ENCODE results near the gene RBMS1. TPM values are rescaled to one million over a fixed set of nuclear protein-coding genes. Genes with fewer than 3 reads are reported as not detected.

RBMS1 gene
- polyA plus RNA-seq, 1 experiment = 107 TPM

- ChIA-PET CTCF (interaction anchor here (0.9 to 1.5 kb wide), 2 partner anchors 426 to 435 kb away, joined by 3 to 4 read pairs; no protein-coding TSS in a partner anchor), POLR2A (no interaction called here)
- H3K9me3 ChIP-seq (ENCODE audit: control insufficient read depth, insufficient read depth, low read length) = no peaks in the 10 kb centered on the region
- H3K27me3 ChIP-seq (ENCODE audit: control insufficient read depth, insufficient read depth, low read length) = no peaks in the 10 kb centered on the region
- H3K27ac ChIP-seq (ENCODE audit: low read depth, low read length) = no peak overlapping the region
- DNase-seq (ENCODE audit: low read depth, low spot score) = no peak
- TF ChIP-seq CTCF (IDR thresholded peaks at IDR 0.05; ENCODE audit: low read depth, low read length) = no peak
- H3K4me3 ChIP-seq (ENCODE audit: low read depth, low read length) = no peak overlapping the region
These were observed 41.4 kb upstream of the RBMS1 start for GRCh38 chr2:160534996-160535395.

- ChIA-PET POLR2A (no interaction called here), CTCF (interaction anchor here (0.9 to 1.5 kb wide), 4 partner anchors 11 to 529 kb away, joined by 3 to 5 read pairs (median 4); no protein-coding TSS in a partner anchor)
- DNase-seq (ENCODE audit: low read depth, low spot score) = no peak
- no peaks in the 10 kb centered on the region for H3K27me3 ChIP-seq (ENCODE audit: control insufficient read depth, insufficient read depth, low read length)
- H3K4me3 ChIP-seq (ENCODE audit: low read depth, low read length) = no peak overlapping the region
- no peaks in the 10 kb centered on the region for H3K9me3 ChIP-seq (ENCODE audit: control insufficient read depth, insufficient read depth, low read length)
- TF ChIP-seq CTCF (IDR thresholded peaks at IDR 0.05; ENCODE audit: low read depth, low read length) = no peak
- H3K27ac ChIP-seq (ENCODE audit: low read depth, low read length) = no peak overlapping the region
These were observed 40.6 kb upstream of the RBMS1 start for GRCh38 chr2:160534249-160534648.

- Histone ChIP-seq H3K9me3 (ENCODE audit: control insufficient read depth, insufficient read depth, low read length) (no peaks in the 10 kb centered on the region), H3K4me3 (ENCODE audit: low read depth, low read length) (no peak overlapping the region), H3K27ac (ENCODE audit: low read depth, low read length) (no peak overlapping the region), H3K27me3 (ENCODE audit: control insufficient read depth, insufficient read depth, low read length) (no peaks in the 10 kb centered on the region)
- TF ChIP-seq CTCF (IDR thresholded peaks at IDR 0.05; ENCODE audit: low read depth, low read length) = no peak
- ChIA-PET POLR2A (no interaction called here), CTCF (interaction anchor here (0.6 to 1.5 kb wide), 3 partner anchors 10 to 1632 kb away, joined by 3 to 5 read pairs (median 3); no protein-coding TSS in a partner anchor)
- DNase-seq (ENCODE audit: low read depth, low spot score) = no peak
These were observed 39.9 kb upstream of the RBMS1 start for GRCh38 chr2:160533482-160533881.

GRCh38 chr2:160532388-160532787 lies 38.8 kb upstream of the RBMS1 start:
- TF ChIP-seq CTCF (IDR thresholded peaks at IDR 0.05; ENCODE audit: low read depth, low read length) = no peak
- DNase-seq (ENCODE audit: low read depth, low spot score) = no peak
- no peaks in the 10 kb centered on the region for H3K9me3 ChIP-seq (ENCODE audit: control insufficient read depth, insufficient read depth, low read length)
- no peaks in the 10 kb centered on the region for H3K27me3 ChIP-seq (ENCODE audit: control insufficient read depth, insufficient read depth, low read length)
- ChIA-PET POLR2A (interaction anchor here (0.6 kb wide), 1 partner anchor 159 kb away, joined by 4 read pairs; no protein-coding TSS in a partner anchor), CTCF (interaction anchor here (1.5 kb wide), 1 partner anchor 9 kb away, joined by 5 read pairs; no protein-coding TSS in a partner anchor)
- H3K4me3 ChIP-seq (ENCODE audit: low read depth, low read length) = no peak overlapping the region
- no peak overlapping the region for H3K27ac ChIP-seq (ENCODE audit: low read depth, low read length)

GRCh38 chr2:160522951-160523710 lies 29.5 kb upstream of the RBMS1 start:
- CTCF ChIA-PET = interaction anchor here (1.7 to 2.8 kb wide), 2 partner anchors 10 to 448 kb away, joined by 5 to 12 read pairs; no protein-coding TSS in a partner anchor
- Histone ChIP-seq H3K9me3 (ENCODE audit: control insufficient read depth, insufficient read depth, low read length) (no peaks in the 10 kb centered on the region), H3K27me3 (ENCODE audit: control insufficient read depth, insufficient read depth, low read length) (no peaks in the 10 kb centered on the region), H3K4me3 (ENCODE audit: low read depth, low read length) (no peak overlapping the region), H3K27ac (ENCODE audit: low read depth, low read length) (no peak overlapping the region)
- TF ChIP-seq CTCF (IDR thresholded peaks at IDR 0.05; ENCODE audit: low read depth, low read length) = no peak
- POLR2A ChIA-PET = no interaction called here
- peak; percentile 13 for DNase-seq (ENCODE audit: low read depth, low spot score)
